Muscle of leg (tissue), 11 donors: ENCODE results near the gene SLC12A5. TPM values are rescaled to one million over a fixed set of nuclear protein-coding genes. Genes with fewer than 3 reads are reported as not detected.
A peak's percentile ranks its signal among the peaks of the same experiment; 100 is the strongest.

Experiments used
- DNase-seq: peaks from one replicate; pipeline ENCODE4 v3.0.0; 2013
- H3K27ac ChIP-seq: one replicate; pipeline ENCODE4 v1.5.1; 2013; ENCODE audit warnings: mild to moderate bottlenecking, low read length, control low read depth
- H3K27me3 ChIP-seq: one replicate; pipeline ENCODE4 v1.6.1; 2013; ENCODE audit warnings: low read length; ENCODE audit not compliant: control insufficient read depth, insufficient read depth
- H3K36me3 ChIP-seq: one replicate; pipeline ENCODE4 v1.6.1; 2013; ENCODE audit warnings: low read length; ENCODE audit not compliant: control insufficient read depth, insufficient read depth
- H3K4me1 ChIP-seq: one replicate; pipeline ENCODE4 v1.6.1; 2013; ENCODE audit warnings: low read length; ENCODE audit not compliant: control insufficient read depth, insufficient read depth
- H3K4me3 ChIP-seq: one replicate; pipeline ENCODE4 v1.5.1; 2013; ENCODE audit warnings: low read length, control low read depth
- H3K9me3 ChIP-seq: replicated peaks from 2 replicates; pipeline ENCODE4 v1.6.1; 2013; ENCODE audit warnings: low read depth, low read length; ENCODE audit not compliant: control insufficient read depth
- WGBS: methylation state at CpG from one replicate; pipeline ENCODE4 v1.1.5; 2013; ENCODE audit warnings: missing lambda C conversion rate; ENCODE audit not compliant: insufficient coverage; 5-methylcytosine and 5-hydroxymethylcytosine counted together
- polyA plus RNA-seq, 8 donors: library from polyadenylated mRNA; unstranded; fragments of 120-200 nt; gene quantifications; one replicate each; pipeline versions ENCODE4 v1.2.1 to v1.2.3, GENCODE V29; 2013; ENCODE audit warnings: inconsistent platforms in 1 of 8, low replicate concordance in 1 of 8; ENCODE audit not compliant: insufficient read length in 8 of 8, insufficient read depth in 1 of 8
- total RNA-seq: library from RNA; stranded (reverse); fragments of 120-200 nt; gene quantifications from one replicate; pipeline ENCODE4 v1.2.4, GENCODE V29; 2013

SLC12A5 gene
- total and polyA plus RNA-seq, 9 donors: 0.13 to 2.3 (median 1.3) TPM

DNA sequence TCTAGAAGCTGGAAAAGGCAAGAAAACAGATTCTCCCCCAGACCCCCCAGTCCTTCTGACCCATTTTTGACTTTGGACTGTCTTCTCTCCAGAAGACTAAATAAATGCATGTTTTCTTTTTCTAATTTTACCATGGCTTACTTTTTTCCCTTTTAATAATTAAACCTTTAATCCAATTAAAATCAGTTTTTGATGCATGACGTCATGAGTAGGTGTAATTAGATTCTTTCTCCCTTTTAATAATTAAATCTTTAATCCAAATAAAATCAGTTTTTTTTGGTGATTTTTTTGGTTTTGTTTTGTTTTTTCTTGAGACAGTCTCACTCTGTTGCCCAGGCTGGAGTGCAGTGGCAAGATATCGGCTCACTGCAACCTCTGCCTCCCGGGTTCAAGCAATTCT is 73.9 kb downstream of the SLC12A5 start:
- H3K9me3 ChIP-seq: no peaks in the 10 kb centered on the region
- DNase-seq: no peak
- no peaks in the 10 kb centered on the region for H3K36me3 ChIP-seq
- WGBS: no CpG with 5 or more reads among the region's 3 CpGs
- no peak overlapping the region for H3K27ac ChIP-seq
- no peaks in the 10 kb centered on the region for H3K4me1 ChIP-seq
- H3K4me3 ChIP-seq: no peak overlapping the region
- peaks cover 36% of the 10 kb centered on the region for H3K27me3 ChIP-seq

- Histone ChIP-seq H3K27me3 (peaks cover 37% of the 10 kb centered on the region), H3K36me3 (no peaks in the 10 kb centered on the region)
Observed at GRCh38 chr20:46104262-46104661, 75.2 kb downstream of the SLC12A5 start.

DNA sequence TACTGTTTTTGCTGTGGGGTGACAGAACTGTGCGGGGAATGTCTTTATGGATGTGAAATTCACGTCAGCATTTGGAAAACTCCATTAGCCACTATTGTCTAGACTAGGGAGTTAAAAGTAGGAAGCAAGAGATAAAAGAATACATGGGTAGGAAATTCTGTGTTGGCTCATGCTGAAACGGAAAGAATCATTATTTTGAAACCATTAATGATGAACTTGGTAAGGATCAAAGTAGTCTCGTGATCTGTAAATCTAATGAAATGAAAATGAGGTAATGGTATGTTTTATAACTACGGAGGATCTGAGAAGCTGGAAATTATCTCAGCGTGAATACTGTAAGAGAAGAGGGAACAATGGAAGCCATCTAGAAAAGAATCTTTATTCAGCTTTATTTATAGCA is 78.0 kb downstream of the SLC12A5 start:
- H3K36me3 ChIP-seq: no peaks in the 10 kb centered on the region
- H3K27me3 ChIP-seq: peaks cover 16% of the 10 kb centered on the region
- H3K4me3 ChIP-seq: no peak overlapping the region
- no peak for DNase-seq
- H3K9me3 ChIP-seq: no peaks in the 10 kb centered on the region
- H3K27ac ChIP-seq: no peak overlapping the region
- H3K4me1 ChIP-seq: no peaks in the 10 kb centered on the region
- WGBS: 92% methylated on average over 2 of the region's 6 CpGs

More at GRCh38 chr20:46104262-46104661, 75.2 kb downstream of the SLC12A5 start:
- DNase-seq: no peak
- Histone ChIP-seq H3K9me3 (no peaks in the 10 kb centered on the region), H3K4me1 (no peaks in the 10 kb centered on the region), H3K27ac (no peak overlapping the region), H3K4me3 (no peak overlapping the region)
- 79% methylated on average over 2 of the region's 3 CpGs for WGBS

DNA sequence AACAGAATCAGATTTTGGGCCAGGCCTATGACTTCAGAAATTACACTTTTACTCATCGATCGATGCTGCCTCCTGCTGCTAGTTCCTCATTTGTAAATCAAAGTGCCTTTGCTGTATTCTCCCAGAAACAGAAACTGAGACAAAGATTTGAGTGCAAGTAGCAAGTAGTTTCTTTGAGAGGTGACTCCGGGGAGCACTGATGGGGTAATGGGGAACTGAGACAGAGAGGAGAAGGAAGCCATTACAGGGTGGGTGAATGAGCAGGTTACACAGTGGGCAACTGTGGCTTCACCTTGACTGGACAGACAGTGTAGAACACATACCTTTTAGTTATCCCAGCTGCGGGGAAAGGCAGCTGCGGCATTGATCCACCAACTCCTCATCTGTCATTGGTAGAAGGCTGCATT is 79.4 kb downstream of the SLC12A5 start:
- WGBS: 85% methylated on average over 3 of the region's 5 CpGs
- H3K9me3 ChIP-seq: no peaks in the 10 kb centered on the region
- peak; percentile 22 for DNase-seq
- no peak overlapping the region for H3K27ac ChIP-seq
- no peaks in the 10 kb centered on the region for H3K36me3 ChIP-seq
- H3K4me1 ChIP-seq: no peaks in the 10 kb centered on the region
- H3K4me3 ChIP-seq: no peak overlapping the region
- peaks cover 14% of the 10 kb centered on the region for H3K27me3 ChIP-seq

DNA sequence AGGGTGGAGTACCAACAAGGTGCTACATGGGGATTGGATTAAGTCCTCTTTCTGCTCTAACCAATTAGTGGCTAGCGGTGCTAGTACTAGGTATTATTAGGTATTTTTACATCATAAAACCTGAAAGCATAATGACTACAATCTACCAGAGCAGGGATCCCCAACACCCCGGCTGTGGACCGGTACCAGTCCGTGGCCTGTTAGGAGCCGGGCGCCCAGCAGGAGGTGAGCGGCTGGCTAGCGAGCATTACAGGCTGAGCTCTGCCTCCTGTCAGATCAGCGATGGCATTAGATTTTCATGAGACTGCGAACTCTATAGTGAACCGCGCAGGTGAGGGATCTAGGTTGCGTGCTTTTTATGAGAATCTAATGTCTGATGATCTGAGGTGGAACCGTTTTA is 80.0 kb downstream of the SLC12A5 start:
- WGBS: 79% methylated on average over 8 of the region's 14 CpGs
- Histone ChIP-seq H3K27ac (no peak overlapping the region), H3K4me1 (no peaks in the 10 kb centered on the region), H3K36me3 (no peaks in the 10 kb centered on the region), H3K9me3 (no peaks in the 10 kb centered on the region), H3K4me3 (no peak overlapping the region), H3K27me3 (peaks cover 14% of the 10 kb centered on the region)
- no peak for DNase-seq

Other genes starting within 250 kb of the SLC12A5 start
- gene WFDC3, start 237.3 kb upstream of the SLC12A5 start, total RNA-seq: 0.62 TPM
- gene WFDC3, start 237.3 kb upstream of the SLC12A5 start, polyA plus RNA-seq: 1 to 10 TPM in 4 of 8 donors, under 1 TPM in 4; 0.31 to 2.4 (median 0.92) TPM
- 18.1 TPM for gene DNTTIP1, start 237.3 kb upstream of the SLC12A5 start, total RNA-seq
- gene DNTTIP1, start 237.3 kb upstream of the SLC12A5 start, polyA plus RNA-seq: 10 to 100 TPM; 34.7 to 45.1 (median 43.2) TPM
- 23.1 TPM for gene UBE2C, start 216.6 kb upstream of the SLC12A5 start, total RNA-seq
- gene UBE2C, start 216.6 kb upstream of the SLC12A5 start, polyA plus RNA-seq: 10 to 100 TPM; 31.6 to 50.4 (median 44.8) TPM
- 3,356 TPM for gene TNNC2, start 201.9 kb upstream of the SLC12A5 start, total RNA-seq
- gene TNNC2, start 201.9 kb upstream of the SLC12A5 start, polyA plus RNA-seq: 1,000 to 10,000 TPM; 3,151 to 8,511 (median 6,761) TPM
- 29.5 TPM for gene SNX21, start 195.4 kb upstream of the SLC12A5 start, total RNA-seq
- 10 to 100 TPM; 20.0 to 25.4 (median 22.1) TPM for gene SNX21, start 195.4 kb upstream of the SLC12A5 start, polyA plus RNA-seq
- gene ACOT8, start 171.8 kb upstream of the SLC12A5 start, total RNA-seq: 19.7 TPM
- 10 to 100 TPM; 16.8 to 22.5 (median 18.4) TPM for gene ACOT8, start 171.8 kb upstream of the SLC12A5 start, polyA plus RNA-seq
- gene ZSWIM3, start 171.6 kb upstream of the SLC12A5 start, total RNA-seq: 5.6 TPM
- 1 to 10 TPM; 3.1 to 4.1 (median 3.3) TPM for gene ZSWIM3, start 171.6 kb upstream of the SLC12A5 start, polyA plus RNA-seq
- 5.1 TPM for gene ZSWIM1, start 148.0 kb upstream of the SLC12A5 start, total RNA-seq
- 10 to 100 TPM in 4 of 8 donors, 1 to 10 TPM in 4; 8.1 to 12.3 (median 9.8) TPM for gene ZSWIM1, start 148.0 kb upstream of the SLC12A5 start, polyA plus RNA-seq
- 5.7 TPM for gene SPATA25, start 141.6 kb upstream of the SLC12A5 start, total RNA-seq
- 1 to 10 TPM; 4.1 to 9.3 (median 5.0) TPM for gene SPATA25, start 141.6 kb upstream of the SLC12A5 start, polyA plus RNA-seq
- gene NEURL2, start 138.0 kb upstream of the SLC12A5 start, total RNA-seq: 15.0 TPM
- 10 to 100 TPM; 10.3 to 18.8 (median 16.0) TPM for gene NEURL2, start 138.0 kb upstream of the SLC12A5 start, polyA plus RNA-seq
- gene CTSA, start 137.9 kb upstream of the SLC12A5 start, total RNA-seq: 38.9 TPM
- gene CTSA, start 137.9 kb upstream of the SLC12A5 start, polyA plus RNA-seq: 10 to 100 TPM; 60.7 to 97.4 (median 68.5) TPM
- 17.9 TPM for gene PLTP, start 117.1 kb upstream of the SLC12A5 start, total RNA-seq
- 10 to 100 TPM; 13.0 to 39.4 (median 25.5) TPM for gene PLTP, start 117.1 kb upstream of the SLC12A5 start, polyA plus RNA-seq
- gene PCIF1, start 94.5 kb upstream of the SLC12A5 start, total RNA-seq: 9.4 TPM
- 10 to 100 TPM; 23.4 to 31.7 (median 27.9) TPM for gene PCIF1, start 94.5 kb upstream of the SLC12A5 start, polyA plus RNA-seq
- 7.8 TPM for gene ZNF335, start 57.0 kb upstream of the SLC12A5 start, total RNA-seq
- gene ZNF335, start 57.0 kb upstream of the SLC12A5 start, polyA plus RNA-seq: 10 to 100 TPM in 4 of 8 donors, 1 to 10 TPM in 4; 8.2 to 12.4 (median 10.3) TPM
- 0.13 TPM for gene MMP9, start 20.3 kb upstream of the SLC12A5 start, total RNA-seq
- 1 to 10 TPM in 1 of 8 donors, under 1 TPM in 7; 0.13 to 1.1 (median 0.38) TPM for gene MMP9, start 20.3 kb upstream of the SLC12A5 start, polyA plus RNA-seq
- 19.3 TPM for gene NCOA5, start 60.7 kb downstream of the SLC12A5 start, total RNA-seq
- gene NCOA5, start 60.7 kb downstream of the SLC12A5 start, polyA plus RNA-seq: 10 to 100 TPM; 25.4 to 39.4 (median 31.1) TPM
- 6.0 TPM for gene CD40, start 89.1 kb downstream of the SLC12A5 start, total RNA-seq
- gene CD40, start 89.1 kb downstream of the SLC12A5 start, polyA plus RNA-seq: 1 to 10 TPM; 5.2 to 7.5 (median 6.0) TPM